SU-DHL-6 (cell line): Measurements from ENCODE around the gene SLC16A12.

Source experiments
- H2AFZ ChIP-seq: fragments of 200-600 bp; sonication (generic); 2 replicates; pipeline ENCODE4 v1.6.1; 2014; ENCODE audit warnings: low read depth, mild to moderate bottlenecking, moderate library complexity, mixed read lengths, antibody characterized with exemption, low read length; ENCODE audit not compliant: severe bottlenecking
- H3F3A ChIP-seq: fragments of 200-600 bp; shearing (Covaris generic); 2 replicates; pipeline ENCODE4 v1.6.0; 2016; ENCODE audit warnings: antibody characterized with exemption, mild to moderate bottlenecking; ENCODE audit not compliant: insufficient read depth
- H3K27ac ChIP-seq: fragments of 200-600 bp; sonication (generic); 2 replicates; pipeline ENCODE4 v1.5.1; 2016; ENCODE audit warnings: low read depth, mild to moderate bottlenecking, low read length, moderate library complexity, mixed read lengths
- H3K27me3 ChIP-seq: fragments of 200-600 bp; sonication (generic), shearing (Covaris generic); 2 replicates; pipeline ENCODE4 v1.6.0; 2014; ENCODE audit warnings: mild to moderate bottlenecking, low read length
- H3K36me3 ChIP-seq: fragments of 200-600 bp; sonication (generic); 2 replicates; pipeline ENCODE4 v1.6.1; 2014; ENCODE audit warnings: mild to moderate bottlenecking, low read length, mixed read lengths
- H3K4me2 ChIP-seq: fragments of 300-600, 200-600 bp; shearing (Covaris generic), sonication (generic); 2 replicates; pipeline ENCODE4 v1.6.0; 2014; ENCODE audit warnings: low read length, low read depth, mild to moderate bottlenecking; ENCODE audit not compliant: poor library complexity, severe bottlenecking
- H3K4me3 ChIP-seq: fragments of 200-600 bp; sonication (generic); 2 replicates; pipeline ENCODE4 v1.5.1; 2014; ENCODE audit warnings: antibody characterized with exemption, low read length, mild to moderate bottlenecking, mixed read lengths; ENCODE audit not compliant: insufficient read depth, poor library complexity, severe bottlenecking
- H3K79me2 ChIP-seq: fragments of 200-600 bp; sonication (generic); 2 replicates; pipeline ENCODE4 v1.6.1; 2014; ENCODE audit warnings: mild to moderate bottlenecking, low read length, moderate library complexity; ENCODE audit not compliant: insufficient read depth
- H3K9ac ChIP-seq: fragments of 200-600 bp; sonication (generic); 2 replicates; pipeline ENCODE4 v1.7.0; 2014; ENCODE audit warnings: mild to moderate bottlenecking, low read length
- H3K9me2 ChIP-seq: fragments of 200-600 bp; sonication (generic); replicated peaks from 2 replicates; pipeline ENCODE4 v1.6.1; 2014; ENCODE audit warnings: low read length; ENCODE audit not compliant: insufficient read depth
- H3K9me3 ChIP-seq: fragments of 200-600 bp; sonication (generic); 2 replicates; pipeline ENCODE4 v1.6.1; 2014; ENCODE audit warnings: low read length, mixed read lengths; ENCODE audit not compliant: insufficient read depth
- H4K20me1 ChIP-seq: fragments of 200-600 bp; sonication (generic); 2 replicates; pipeline ENCODE4 v1.6.1; 2014; ENCODE audit warnings: low read depth, mild to moderate bottlenecking, antibody characterized with exemption, low read length, moderate library complexity, mixed read lengths
- EZH2phosphoT487 ChIP-seq: fragments of 200-600 bp; sonication (generic), shearing (Covaris generic); conservative IDR thresholded peaks from 2 replicates; pipeline ENCODE4 v1.6.1; 2018; ENCODE audit warnings: mild to moderate bottlenecking, antibody characterized with exemption, low read length, moderate library complexity, mixed read lengths
- TF ChIP-seq, protein P1 (sequence below): fragments of 200-600 bp; sonication (generic); IDR thresholded peaks from one replicate; pipeline ENCODE4 v1.5.1; 2017; ENCODE audit warnings: antibody characterized with exemption, mild to moderate bottlenecking, low read length, moderate library complexity; ENCODE audit not compliant: insufficient read depth, poor library complexity, severe bottlenecking

The SLC16A12 gene

DNA sequence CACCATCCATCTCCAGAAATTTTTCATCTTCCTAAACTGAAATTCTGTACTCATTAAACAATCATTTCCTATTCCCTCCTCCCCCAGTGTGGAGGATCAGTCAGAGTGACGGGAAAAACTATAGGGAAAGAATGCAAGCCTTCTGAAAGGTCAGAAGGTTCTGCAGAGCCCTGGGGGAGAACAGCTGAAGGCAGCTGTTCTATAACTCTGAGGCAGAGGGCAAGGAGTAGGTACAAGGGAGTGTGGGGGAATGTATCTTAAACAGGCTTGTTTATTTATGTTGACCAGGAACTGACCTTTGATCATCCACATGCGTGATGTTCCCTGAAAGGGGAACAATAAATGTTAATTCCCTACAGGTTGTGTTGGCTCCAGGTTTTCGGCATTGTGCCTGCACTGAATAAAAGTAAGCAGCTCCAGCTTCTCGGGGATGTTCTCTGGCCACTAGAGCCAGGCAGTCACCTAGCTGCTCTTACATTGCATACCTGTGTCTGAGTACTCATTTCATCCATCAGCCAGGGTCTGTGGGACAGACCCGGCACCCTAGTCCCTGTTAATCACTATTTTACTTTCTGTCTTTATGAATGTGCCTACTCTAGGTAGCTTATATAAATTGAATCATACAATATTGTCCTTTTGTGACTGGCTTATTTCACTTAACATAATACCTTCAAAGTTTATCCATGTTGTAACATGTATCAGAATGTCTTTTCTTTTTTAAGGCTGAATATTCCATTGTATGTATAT is 137.2 kb downstream of the SLC16A12 start:
- H3K36me3 ChIP-seq: no peaks in the 10 kb centered on the region
- H3K27ac ChIP-seq: no peak overlapping the region
- no peaks in the 10 kb centered on the region for H3K9me3 ChIP-seq
- no peak overlapping the region for H2AFZ ChIP-seq
- no peaks in the 10 kb centered on the region for H3K9me2 ChIP-seq
- no peak overlapping the region for H3K9ac ChIP-seq
- H4K20me1 ChIP-seq: no peaks in the 10 kb centered on the region
- no peak overlapping the region for H3K4me3 ChIP-seq
- H3K79me2 ChIP-seq: no peaks in the 10 kb centered on the region
- no peaks in the 10 kb centered on the region for H3K27me3 ChIP-seq
- no peak overlapping the region for H3K4me2 ChIP-seq
- TF ChIP-seq EZH2phosphoT487: no peak
- TF ChIP-seq, protein P1, sequence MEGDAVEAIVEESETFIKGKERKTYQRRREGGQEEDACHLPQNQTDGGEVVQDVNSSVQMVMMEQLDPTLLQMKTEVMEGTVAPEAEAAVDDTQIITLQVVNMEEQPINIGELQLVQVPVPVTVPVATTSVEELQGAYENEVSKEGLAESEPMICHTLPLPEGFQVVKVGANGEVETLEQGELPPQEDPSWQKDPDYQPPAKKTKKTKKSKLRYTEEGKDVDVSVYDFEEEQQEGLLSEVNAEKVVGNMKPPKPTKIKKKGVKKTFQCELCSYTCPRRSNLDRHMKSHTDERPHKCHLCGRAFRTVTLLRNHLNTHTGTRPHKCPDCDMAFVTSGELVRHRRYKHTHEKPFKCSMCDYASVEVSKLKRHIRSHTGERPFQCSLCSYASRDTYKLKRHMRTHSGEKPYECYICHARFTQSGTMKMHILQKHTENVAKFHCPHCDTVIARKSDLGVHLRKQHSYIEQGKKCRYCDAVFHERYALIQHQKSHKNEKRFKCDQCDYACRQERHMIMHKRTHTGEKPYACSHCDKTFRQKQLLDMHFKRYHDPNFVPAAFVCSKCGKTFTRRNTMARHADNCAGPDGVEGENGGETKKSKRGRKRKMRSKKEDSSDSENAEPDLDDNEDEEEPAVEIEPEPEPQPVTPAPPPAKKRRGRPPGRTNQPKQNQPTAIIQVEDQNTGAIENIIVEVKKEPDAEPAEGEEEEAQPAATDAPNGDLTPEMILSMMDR: no peak
- H3F3A ChIP-seq: no peaks in the 10 kb centered on the region

DNA sequence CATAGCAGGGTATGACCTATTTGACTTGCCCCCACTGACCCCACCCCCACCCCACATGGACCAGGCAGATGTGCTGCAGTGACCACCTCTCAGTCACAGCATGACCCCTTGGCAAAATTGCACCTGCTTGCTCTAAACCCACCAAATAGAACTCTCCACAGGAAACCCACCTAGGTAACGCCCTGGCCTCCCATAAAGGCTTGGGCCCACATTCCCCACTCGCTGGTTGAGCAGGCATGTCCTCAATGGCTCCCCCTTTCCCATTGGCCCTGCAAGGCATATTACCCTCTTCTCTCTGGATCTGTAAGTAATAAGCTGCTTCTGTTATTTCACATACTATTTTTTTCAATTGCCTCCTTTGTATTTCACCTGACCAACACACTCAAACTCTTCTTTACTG is 140.3 kb downstream of the SLC16A12 start:
- Histone ChIP-seq H4K20me1 (no peaks in the 10 kb centered on the region), H3K79me2 (no peaks in the 10 kb centered on the region), H3K9ac (no peak overlapping the region), H3K9me2 (no peaks in the 10 kb centered on the region), H3K4me3 (no peak overlapping the region), H3K27me3 (no peaks in the 10 kb centered on the region), H3F3A (no peaks in the 10 kb centered on the region), H3K27ac (no peak overlapping the region), H2AFZ (no peak overlapping the region), H3K4me2 (no peak overlapping the region), H3K36me3 (no peaks in the 10 kb centered on the region), H3K9me3 (no peaks in the 10 kb centered on the region)
- no peak for TF ChIP-seq EZH2phosphoT487
- TF ChIP-seq, protein P1: no peak

DNA sequence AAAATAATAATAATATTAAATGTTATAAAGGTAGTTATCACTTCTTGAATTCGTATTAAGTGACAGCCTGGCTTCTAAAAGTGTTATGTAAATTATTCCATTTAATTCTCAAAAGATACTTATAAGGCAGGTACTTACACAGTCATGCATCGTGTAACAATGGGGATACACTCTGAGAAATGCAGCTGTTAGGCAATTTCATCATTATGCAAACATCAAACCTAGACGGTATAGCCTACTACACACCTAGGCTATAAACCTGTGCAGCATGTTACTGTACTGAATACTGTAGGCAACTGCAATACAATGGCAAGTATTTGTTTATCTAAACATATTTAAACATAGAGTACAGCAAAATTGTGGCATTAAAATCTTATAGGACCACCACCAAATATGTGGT is 141.5 kb downstream of the SLC16A12 start:
- H3K36me3 ChIP-seq: no peaks in the 10 kb centered on the region
- H4K20me1 ChIP-seq: no peaks in the 10 kb centered on the region
- H3K27me3 ChIP-seq: no peaks in the 10 kb centered on the region
- H3K4me3 ChIP-seq: no peak overlapping the region
- TF ChIP-seq, protein P1: no peak
- no peak for TF ChIP-seq EZH2phosphoT487
- no peaks in the 10 kb centered on the region for H3K79me2 ChIP-seq
- no peak overlapping the region for H2AFZ ChIP-seq
- no peaks in the 10 kb centered on the region for H3F3A ChIP-seq
- H3K9me2 ChIP-seq: no peaks in the 10 kb centered on the region
- H3K9me3 ChIP-seq: no peaks in the 10 kb centered on the region
- H3K4me2 ChIP-seq: no peak overlapping the region
- H3K9ac ChIP-seq: no peak overlapping the region
- no peak overlapping the region for H3K27ac ChIP-seq
